GM23248 (cell line): ENCODE results near the gene COX7A2L. TPM values are rescaled to one million over a fixed set of nuclear protein-coding genes. Genes with fewer than 3 reads are reported as not detected.
"Not testable (repeated sequence)": the region's sequence is repeated elsewhere in the genome, so short reads cannot be mapped to it uniquely, and the experiment has no call there.

Experiments
- DNase-seq: peaks from one replicate; pipeline ENCODE4 v3.0.0-alpha.2; 2015
- H2AFZ ChIP-seq: fragments of 200-600 bp; sonication (generic); 2 replicates; pipeline ENCODE4 v1.6.1; 2016; ENCODE audit warnings: antibody characterized with exemption
- H3F3A ChIP-seq: fragments of 200-600 bp; sonication (generic); 2 replicates; pipeline ENCODE4 v1.6.1; 2016; ENCODE audit warnings: mild to moderate bottlenecking, antibody characterized with exemption, mixed run types; ENCODE audit not compliant: insufficient read depth
- H3K27ac ChIP-seq: fragments of 200-600 bp; sonication (generic); 2 replicates; pipeline ENCODE4 v1.5.1; 2016; ENCODE audit warnings: mild to moderate bottlenecking
- H3K27me3 ChIP-seq: fragments of 200-600 bp; sonication (generic); replicated peaks from 2 replicates; pipeline ENCODE4 v1.6.1; 2016; ENCODE audit warnings: mild to moderate bottlenecking; ENCODE audit not compliant: insufficient read depth
- H3K36me3 ChIP-seq: fragments of 200-600 bp; sonication (generic); 2 replicates; pipeline ENCODE4 v1.6.1; 2016; ENCODE audit warnings: low read depth, mild to moderate bottlenecking
- H3K4me1 ChIP-seq: fragments of 200-600 bp; sonication (generic); 2 replicates; pipeline ENCODE4 v1.6.1; 2016; ENCODE audit warnings: mild to moderate bottlenecking; ENCODE audit not compliant: insufficient read depth
- H3K4me2 ChIP-seq: fragments of 200-600 bp; sonication (generic); one replicate; pipeline ENCODE4 v1.6.1; 2016; ENCODE audit warnings: mild to moderate bottlenecking; ENCODE audit not compliant: unreplicated experiment
- H3K4me3 ChIP-seq: fragments of 200-600 bp; sonication (generic); 2 replicates; pipeline ENCODE4 v1.5.1; 2016; ENCODE audit warnings: mild to moderate bottlenecking
- H3K79me2 ChIP-seq: fragments of 200-600 bp; sonication (generic); 2 replicates; pipeline ENCODE4 v1.6.1; 2016; ENCODE audit warnings: mild to moderate bottlenecking; ENCODE audit not compliant: insufficient read depth
- H3K9ac ChIP-seq: fragments of 200-600 bp; sonication (generic); 2 replicates; pipeline ENCODE4 v1.6.1; 2016; ENCODE audit warnings: mild to moderate bottlenecking
- H3K9me2 ChIP-seq: fragments of 200-600 bp; sonication (generic); 2 replicates; pipeline ENCODE4 v1.6.1; 2016; ENCODE audit warnings: mixed run types, mild to moderate bottlenecking, moderate library complexity; ENCODE audit not compliant: insufficient read depth
- H3K9me3 ChIP-seq: fragments of 200-600 bp; sonication (generic); one replicate; pipeline ENCODE4 v1.6.1; 2017; ENCODE audit warnings: low read depth
- H4K20me1 ChIP-seq: fragments of 200-600 bp; sonication (generic); 2 replicates; pipeline ENCODE4 v1.6.0; 2016; ENCODE audit not compliant: insufficient read depth
- EZH2 ChIP-seq: fragments of 200-600 bp; sonication (generic); IDR thresholded peaks from 2 replicates; pipeline ENCODE4 v1.6.1; 2018; ENCODE audit warnings: antibody characterized with exemption, mild to moderate bottlenecking; ENCODE audit not compliant: insufficient read depth, poor library complexity, severe bottlenecking
- EZH2phosphoT487 ChIP-seq: fragments of 200-600 bp; sonication (generic); IDR thresholded peaks from 2 replicates; pipeline ENCODE4 v1.6.1; 2018; ENCODE audit warnings: antibody characterized with exemption, moderate library complexity, mild to moderate bottlenecking, low read depth; ENCODE audit not compliant: insufficient read depth
- WGBS, 2 experiments: methylation state at CpG; one replicate each; pipeline ENCODE4 v1.1.6; 2015 to 2017; ENCODE audit warnings: low lambda C conversion rate in 2 of 2, low coverage in 1 of 2; ENCODE audit errors: missing lambda C conversion rate in 2 of 2; 5-methylcytosine and 5-hydroxymethylcytosine counted together
- in situ Hi-C: fragments of 300-500 bp; cut with MboI; formaldehyde crosslinking; loops from 2 replicates; pipeline ENCODE4 v1.15.0; 2020
- polyA plus RNA-seq: library from polyadenylated mRNA; unstranded; fragments of >200 nt; fragmentation: Nextera tagmentation; extraction: Ambion mirVana; gene quantifications from 2 replicates; pipeline ENCODE4 v1.2.1, GENCODE V29; 2016
- total RNA-seq: library from RNA; depleted of rRNA; stranded (reverse); fragments of >200 nt; shearing (Covaris generic); gene quantifications from 2 replicates; pipeline ENCODE4 v1.2.3, GENCODE V29; 2014

The COX7A2L gene
- total and polyA plus RNA-seq, 2 experiments from 2014 or later, result 166 to 202 TPM

DNA sequence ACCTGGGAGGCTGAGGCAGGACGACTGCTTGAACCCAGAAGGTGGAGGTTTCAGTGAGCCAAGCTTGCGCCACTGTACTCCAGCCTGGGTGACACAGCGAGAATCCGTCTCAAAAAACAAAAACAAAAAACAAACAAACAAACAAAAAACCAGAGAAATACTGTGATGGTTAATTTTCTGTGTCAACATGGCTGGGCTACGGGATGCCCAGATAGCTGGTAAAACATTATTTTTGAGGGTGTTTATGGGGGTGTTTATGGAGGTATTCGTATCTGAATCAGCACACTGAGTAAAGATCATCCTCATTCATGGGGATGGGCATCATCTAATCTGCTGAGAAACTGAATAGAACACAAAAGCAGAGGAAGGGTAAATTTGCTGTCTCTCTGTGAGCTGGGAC is 40.8 kb upstream of the COX7A2L start:
- 72 to 73% methylated on average over 6 of the region's 6 CpGs for WGBS, 2 experiments
- Histone ChIP-seq H3K27ac (no peak overlapping the region), H3K4me2 (no peak overlapping the region), H3K4me3 (no peak overlapping the region), H3K4me1 (no peaks in the 10 kb centered on the region), H3K9me2 (no peaks in the 10 kb centered on the region), H3F3A (no peaks in the 10 kb centered on the region), H3K79me2 (no peaks in the 10 kb centered on the region), H3K9me3 (no peaks in the 10 kb centered on the region), H3K9ac (no peak overlapping the region), H4K20me1 (no peaks in the 10 kb centered on the region), H3K27me3 (no peaks in the 10 kb centered on the region; the same call in 1 of the 2 replicates), H2AFZ (no peak overlapping the region), H3K36me3 (no peaks in the 10 kb centered on the region)
- DNase-seq, result no peak
- TF ChIP-seq EZH2 (no peak), EZH2phosphoT487 (no peak)
- in situ Hi-C loops, result no loop called here

DNA sequence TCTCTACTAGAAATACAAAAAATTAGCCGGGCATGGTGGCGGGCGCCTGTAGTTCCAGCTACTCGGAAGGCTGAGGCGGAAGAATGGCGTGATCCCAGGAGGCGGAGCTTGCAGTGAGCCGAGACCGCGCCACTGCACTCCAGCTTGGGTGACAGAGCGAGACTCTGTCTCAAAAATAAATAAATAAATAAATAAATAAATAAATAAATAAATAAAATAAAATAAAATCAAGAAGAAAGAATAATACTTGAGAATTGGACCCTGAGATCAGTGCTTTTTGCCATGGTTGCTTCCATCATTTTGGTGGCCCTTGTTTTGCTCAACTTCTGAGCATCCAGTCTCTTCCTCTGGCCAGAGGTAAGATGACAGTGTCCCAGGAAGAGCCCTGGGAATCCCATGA is 37.0 kb upstream of the COX7A2L start:
- H3K4me1 ChIP-seq, H3K9me3 ChIP-seq, H3K9ac ChIP-seq, H3K4me3 ChIP-seq, H2AFZ ChIP-seq, DNase-seq, H3K9me2 ChIP-seq, in situ Hi-C loops, H3K79me2 ChIP-seq, H3K27ac ChIP-seq, H3F3A ChIP-seq, H3K27me3 ChIP-seq, H3K4me2 ChIP-seq, H4K20me1 ChIP-seq, H3K36me3 ChIP-seq: not testable (repeated sequence)
- WGBS, 2 experiments, result 90 to 92% methylated on average over 11 of the region's 11 CpGs

DNA sequence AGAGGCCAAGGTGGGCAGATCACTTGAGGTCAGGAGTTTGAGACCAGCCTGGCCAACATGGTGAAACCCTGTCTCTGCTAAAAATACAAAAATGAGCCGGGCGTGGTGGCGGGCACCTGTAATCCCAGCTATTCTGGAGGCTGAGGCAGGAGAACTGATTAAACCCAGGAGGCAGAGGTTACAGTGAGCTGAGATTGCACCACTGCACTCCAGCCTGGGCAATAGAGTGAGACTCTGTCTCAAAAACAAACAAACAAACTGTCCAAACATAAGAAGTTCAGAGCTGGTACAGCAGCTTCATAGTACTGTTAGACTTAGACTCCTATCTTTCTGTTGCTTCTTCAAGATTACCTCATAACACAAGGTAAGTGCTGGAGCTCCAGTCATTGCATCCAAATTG is 32.3 kb upstream of the COX7A2L start:
- H3K9ac ChIP-seq, result not testable (repeated sequence)

DNA sequence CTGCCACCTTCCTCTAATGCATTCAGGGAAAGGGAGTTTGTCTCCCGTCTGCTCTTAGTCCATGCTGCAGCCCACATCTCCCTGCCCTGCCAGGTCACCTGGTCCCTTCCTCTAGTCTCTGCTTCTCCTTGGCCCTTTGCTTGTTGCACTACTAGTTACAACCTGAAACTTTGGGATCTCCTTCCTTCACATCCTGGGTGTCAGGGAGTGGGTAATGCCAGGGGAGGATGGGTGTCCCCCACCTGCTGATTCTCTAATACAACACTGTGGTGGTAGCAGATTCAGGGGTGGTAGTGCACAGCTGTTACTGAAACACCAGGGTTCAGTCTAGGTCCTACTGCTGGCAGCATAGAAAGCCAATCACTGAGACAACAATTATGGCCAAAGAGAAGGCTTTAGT is 31.2 kb upstream of the COX7A2L start:
- no peak overlapping the region for H3K4me3 ChIP-seq
- H4K20me1 ChIP-seq, result no peaks in the 10 kb centered on the region
- no peaks in the 10 kb centered on the region for H3K4me1 ChIP-seq
- H3F3A ChIP-seq, result no peaks in the 10 kb centered on the region
- no peak overlapping the region for H2AFZ ChIP-seq
- no peaks in the 10 kb centered on the region for H3K9me3 ChIP-seq
- TF ChIP-seq EZH2 (no peak), EZH2phosphoT487 (no peak)
- DNase-seq, result no peak
- H3K27me3 ChIP-seq, result peaks cover 21% of the 10 kb centered on the region
- in situ Hi-C loops, result no loop called here
- H3K9ac ChIP-seq, result no peak overlapping the region
- no peaks in the 10 kb centered on the region for H3K36me3 ChIP-seq
- H3K9me2 ChIP-seq, result no peaks in the 10 kb centered on the region
- no peaks in the 10 kb centered on the region for H3K79me2 ChIP-seq
- no peak overlapping the region for H3K4me2 ChIP-seq
- WGBS, 2 experiments, result 78 to 95% methylated on average over 1 of the region's 1 CpG
- no peak overlapping the region for H3K27ac ChIP-seq

More for the DNA sequence above, 32.3 kb upstream of the COX7A2L start:
- H3K79me2 ChIP-seq, H3K27ac ChIP-seq, H3K9me3 ChIP-seq, H4K20me1 ChIP-seq, DNase-seq, H3K36me3 ChIP-seq, H3K4me2 ChIP-seq, in situ Hi-C loops, H3K4me1 ChIP-seq, H3F3A ChIP-seq, H3K9me2 ChIP-seq, H2AFZ ChIP-seq, H3K4me3 ChIP-seq: not testable (repeated sequence)
- peaks cover 18% of the 10 kb centered on the region for H3K27me3 ChIP-seq
- WGBS, 2 experiments, result 59 to 61% methylated on average over 3 of the region's 3 CpGs

DNA sequence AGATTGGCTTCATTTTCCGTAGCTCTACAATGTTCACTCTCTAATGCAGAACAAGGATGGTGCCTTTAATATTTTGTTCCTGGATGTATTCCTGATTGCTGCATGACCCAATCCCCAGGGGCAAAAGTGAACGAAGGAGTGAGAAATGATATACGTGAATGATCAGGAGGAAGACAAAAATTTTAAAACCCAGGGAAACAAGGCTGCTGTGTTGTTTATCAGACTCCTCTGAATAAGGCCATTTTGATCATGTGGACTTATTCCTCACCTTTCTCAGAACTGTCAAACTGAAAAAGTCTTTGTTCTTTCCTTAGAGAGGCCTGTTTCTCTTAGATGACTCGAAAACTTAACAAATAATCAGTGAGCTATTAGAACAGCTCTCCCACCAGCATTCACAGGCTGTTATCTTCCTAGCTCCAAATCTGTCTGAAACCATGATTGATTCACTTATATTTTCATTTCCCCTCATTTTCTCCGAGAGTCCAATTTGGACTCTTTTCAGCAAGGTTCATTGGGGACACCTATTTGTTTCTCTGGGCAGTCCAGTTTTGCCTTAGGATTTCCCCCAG is 29.5 kb upstream of the COX7A2L start:
- Histone ChIP-seq H3K9me3 (no peaks in the 10 kb centered on the region), H3K4me1 (no peaks in the 10 kb centered on the region), H3K9ac (no peak overlapping the region), H3K27me3 (peaks cover 21% of the 10 kb centered on the region), H4K20me1 (no peaks in the 10 kb centered on the region), H3K36me3 (no peaks in the 10 kb centered on the region), H3K4me3 (no peak overlapping the region), H3K79me2 (no peaks in the 10 kb centered on the region), H2AFZ (no peak overlapping the region), H3K4me2 (no peak overlapping the region), H3K27ac (no peak overlapping the region), H3K9me2 (no peaks in the 10 kb centered on the region), H3F3A (no peaks in the 10 kb centered on the region)
- in situ Hi-C loops, result no loop called here
- 34 to 42% methylated on average over 5 of the region's 5 CpGs for WGBS, 2 experiments
- DNase-seq, result no peak
- TF ChIP-seq EZH2phosphoT487, result no peak
- TF ChIP-seq EZH2, result no peak
